GM19099 (cell line): ENCODE data around the gene FXR2.

Source experiments
- POLR2A ChIP-seq: IDR thresholded peaks from 3 replicates; pipeline ENCODE4 v1.6.1; 2011; ENCODE audit warnings: low read depth; ENCODE audit not compliant: insufficient read length; ENCODE audit errors: extremely low read depth

The FXR2 gene

GRCh38 chr17:7557147-7557764 is 57.4 kb downstream of the FXR2 start:
- no peak for TF ChIP-seq POLR2A

GRCh38 chr17:7556627-7557026 is 58.1 kb downstream of the FXR2 start:
- no peak for TF ChIP-seq POLR2A

GRCh38 chr17:7555320-7555948 is 59.3 kb downstream of the FXR2 start:
- TF ChIP-seq POLR2A = no peak

- no peak for TF ChIP-seq POLR2A
These were observed 61.3 kb downstream of the FXR2 start for GRCh38 chr17:7553356-7553755.

- TF ChIP-seq POLR2A = no peak
These were observed 62.1 kb downstream of the FXR2 start for GRCh38 chr17:7552621-7553051.

GRCh38 chr17:7551396-7551795 is 63.3 kb downstream of the FXR2 start:
- TF ChIP-seq POLR2A = no peak

- no peak for TF ChIP-seq POLR2A
These were observed 64.4 kb downstream of the FXR2 start for GRCh38 chr17:7550344-7550743.

GRCh38 chr17:7549401-7550055 is 65.2 kb downstream of the FXR2 start:
- TF ChIP-seq POLR2A = no peak

GRCh38 chr17:7548585-7549400 is 65.9 kb downstream of the FXR2 start, which contains the start of gene TNFSF12:
TNFSF12 (plus strand) TSS chr17:7549058; CDS start chr17:7549154, 96 bp downstream.
- peak; percentile 76 for TF ChIP-seq POLR2A

- no peak for TF ChIP-seq POLR2A
These were observed 69.8 kb downstream of the FXR2 start for GRCh38 chr17:7544911-7545310.
